ENCODE measurements around the gene ABCC5. TPM values are rescaled to one million over a fixed set of nuclear protein-coding genes. Genes with fewer than 3 reads are reported as not detected.

Gene ABCC5
- polyA plus RNA-seq, 1 donor (not counting 4 experiments of a cell fraction or from before 2014, with no cell fraction given), result 28.7 TPM

GRCh38 chr3:183981990-183982644 is 35.6 kb downstream of the ABCC5 start:
- H3K36me3 ChIP-seq (ENCODE audit: control insufficient read depth in 2 of 2, extremely low read depth in 1 of 2, insufficient read depth in 2 of 2, low read length in 2 of 2), result peaks cover 8 to 18% of the 10 kb centered on the region in 2 experiments
- DNase-seq (ENCODE audit: low read depth, low spot score), result no peak
- H3K9me3 ChIP-seq (ENCODE audit: control insufficient read depth, low read depth, low read length), result no peaks in the 10 kb centered on the region
- H3K4me2 ChIP-seq (ENCODE audit: control insufficient read depth, extremely low read depth, insufficient read depth, low read depth, low read length), result no peak overlapping the region
- H3K9me1 ChIP-seq (ENCODE audit: control insufficient read depth, extremely low read depth, insufficient read depth, low read length), result no peaks in the 10 kb centered on the region
- TF ChIP-seq CTCF (optimal IDR thresholded peaks at IDR 0.05 in 1 of 3, IDR thresholded peaks at IDR 0.05 in 1 of 3, conservative IDR thresholded peaks at IDR 0.05 in 1 of 3; ENCODE audit: extremely low read depth in 1 of 3, insufficient read depth in 2 of 3, low read length in 3 of 3), result no peak
- TF ChIP-seq EZH2 (IDR thresholded peaks at IDR 0.05; ENCODE audit: low read length), result no peak
- no peak for FAIRE-seq
- no peaks in the 10 kb centered on the region for H3K79me2 ChIP-seq (ENCODE audit: control insufficient read depth, insufficient read depth, low read length)
- no peak overlapping the region for H2AFZ ChIP-seq (ENCODE audit: control insufficient read depth, low read length)
- H3K4me3 ChIP-seq (ENCODE audit: control insufficient read depth in 2 of 3, extremely low read depth in 1 of 3, insufficient read depth in 2 of 3, low read depth in 1 of 3, low read length in 3 of 3), result no peak overlapping the region
- H3K9ac ChIP-seq (ENCODE audit: control insufficient read depth, extremely low read depth, insufficient read depth, low read length), result no peak overlapping the region
- dilution Hi-C loops (cut with MboI; ENCODE audit: extremely low pct_ligation_motif_present, low sequenced_read_pairs), result no loop called here
- no peak overlapping the region for H3K27ac ChIP-seq (ENCODE audit: control insufficient read depth, insufficient read depth, low read length)
- no peaks in the 10 kb centered on the region for H3K27me3 ChIP-seq (ENCODE audit: control insufficient read depth, extremely low read depth, insufficient read depth, low read length)
- no peaks in the 10 kb centered on the region for H3K4me1 ChIP-seq (ENCODE audit: control insufficient read depth, extremely low read depth, insufficient read depth, low read length)
- H4K20me1 ChIP-seq (ENCODE audit: control insufficient read depth, extremely low read depth, insufficient read depth, low read length), result no peaks in the 10 kb centered on the region

- DNase-seq (ENCODE audit: low read depth, low spot score) (no peak), FAIRE-seq (no peak)
- H3K9me1 ChIP-seq (ENCODE audit: control insufficient read depth, extremely low read depth, insufficient read depth, low read length), result no peaks in the 10 kb centered on the region
- H2AFZ ChIP-seq (ENCODE audit: control insufficient read depth, low read length), result no peak overlapping the region
- TF ChIP-seq CTCF (optimal IDR thresholded peaks at IDR 0.05 in 1 of 3, IDR thresholded peaks at IDR 0.05 in 1 of 3, conservative IDR thresholded peaks at IDR 0.05 in 1 of 3; ENCODE audit: extremely low read depth in 1 of 3, insufficient read depth in 2 of 3, low read length in 3 of 3) (no peak), EZH2 (IDR thresholded peaks at IDR 0.05; ENCODE audit: low read length) (no peak)
- no peaks in the 10 kb centered on the region for H3K9me3 ChIP-seq (ENCODE audit: control insufficient read depth, low read depth, low read length)
- H3K27me3 ChIP-seq (ENCODE audit: control insufficient read depth, extremely low read depth, insufficient read depth, low read length), result no peaks in the 10 kb centered on the region
- peaks cover 5 to 20% of the 10 kb centered on the region in 2 experiments for H3K36me3 ChIP-seq (ENCODE audit: control insufficient read depth in 2 of 2, extremely low read depth in 1 of 2, insufficient read depth in 2 of 2, low read length in 2 of 2)
- dilution Hi-C loops (cut with MboI; ENCODE audit: extremely low pct_ligation_motif_present, low sequenced_read_pairs), result no loop called here
- no peak overlapping the region for H3K9ac ChIP-seq (ENCODE audit: control insufficient read depth, extremely low read depth, insufficient read depth, low read length)
- no peak overlapping the region for H3K4me2 ChIP-seq (ENCODE audit: control insufficient read depth, extremely low read depth, insufficient read depth, low read depth, low read length)
- no peaks in the 10 kb centered on the region for H3K79me2 ChIP-seq (ENCODE audit: control insufficient read depth, insufficient read depth, low read length)
- no peak overlapping the region for H3K4me3 ChIP-seq (ENCODE audit: control insufficient read depth in 2 of 3, extremely low read depth in 1 of 3, insufficient read depth in 2 of 3, low read depth in 1 of 3, low read length in 3 of 3)
- H3K4me1 ChIP-seq (ENCODE audit: control insufficient read depth, extremely low read depth, insufficient read depth, low read length), result no peaks in the 10 kb centered on the region
- no peak overlapping the region for H3K27ac ChIP-seq (ENCODE audit: control insufficient read depth, insufficient read depth, low read length)
- no peaks in the 10 kb centered on the region for H4K20me1 ChIP-seq (ENCODE audit: control insufficient read depth, extremely low read depth, insufficient read depth, low read length)
Measured at GRCh38 chr3:183980403-183980802, 37.3 kb downstream of the ABCC5 start.

Measured in keratinocyte (primary cell).